Right cardiac atrium (tissue), 5 donors: ENCODE results near the gene MTCL1. TPM values are rescaled to one million over a fixed set of nuclear protein-coding genes. Genes with fewer than 3 reads are reported as not detected.

Experiments
- ATAC-seq, 2 donors: fragments of 200-7000 bp; cut with Tn5 transposase; one replicate each; pipeline versions ENCODE4 v1.8.0 to v1.9.1; 2020; ENCODE audit warnings: moderate library complexity in 2 of 2, mild to moderate bottlenecking in 1 of 2
- DNase-seq, 3 donors: peaks; one replicate each; pipeline ENCODE4 v3.0.0-alpha.2; 2020
- H3K27ac ChIP-seq: one replicate; pipeline ENCODE4 v1.5.1; 2013; ENCODE audit warnings: mild to moderate bottlenecking, low read length, control low read depth, moderate library complexity
- H3K27me3 ChIP-seq: one replicate; pipeline ENCODE4 v1.6.1; 2013; ENCODE audit not compliant: control insufficient read depth, insufficient read depth
- H3K4me1 ChIP-seq: one replicate; pipeline ENCODE4 v1.6.1; 2013; ENCODE audit warnings: low read length; ENCODE audit not compliant: control insufficient read depth, insufficient read depth
- H3K4me3 ChIP-seq: one replicate; pipeline ENCODE4 v1.5.1; 2013; ENCODE audit warnings: low read length, control low read depth
- H3K9me3 ChIP-seq: one replicate; pipeline ENCODE4 v1.6.1; 2013; ENCODE audit warnings: low read length; ENCODE audit not compliant: control insufficient read depth
- WGBS: extraction: QIAGEN DNeasy Blood & Tissue Kit; methylation state at CpG from one replicate; pipeline ENCODE4 v1.1.7; 2013; 5-methylcytosine and 5-hydroxymethylcytosine counted together
- intact Hi-C, 4 donors: fragments of 100-400 bp; cut with DNase I; formaldehyde crosslinking; loops; one replicate each; pipeline versions ENCODE4 v1.11.0 to v1.14.0; 2022 to 2023
- polyA plus RNA-seq: library from polyadenylated mRNA; stranded (reverse); fragments of 200-250 nt; gene quantifications from one replicate; pipeline ENCODE4 v1.2.3, GENCODE V29; 2013
- total RNA-seq, 4 donors: library from RNA; stranded (reverse); fragmentation: NEBNext Ultra II Directional; extraction: Animal tissue kit (Norgen Biotek cat#: 25700); gene quantifications; one replicate each; pipeline ENCODE4 v1.2.1, GENCODE V29; 2021
- donor health status: healthy with polysubstance abuse.
- donor health status: DM: no; HTN: yes; CAD: no.
- donor health status: DM: no; HTN: no; CAD: no.
- donor health status: DM: no; HTN: yes; CAD: no; lungs with severe emphysema.
- donor health status: DM: yes; HTN: yes; CAD: no.

The MTCL1 gene
- total and polyA plus RNA-seq, 5 donors: 5.3 to 8.7 (median 6.4) TPM

DNA sequence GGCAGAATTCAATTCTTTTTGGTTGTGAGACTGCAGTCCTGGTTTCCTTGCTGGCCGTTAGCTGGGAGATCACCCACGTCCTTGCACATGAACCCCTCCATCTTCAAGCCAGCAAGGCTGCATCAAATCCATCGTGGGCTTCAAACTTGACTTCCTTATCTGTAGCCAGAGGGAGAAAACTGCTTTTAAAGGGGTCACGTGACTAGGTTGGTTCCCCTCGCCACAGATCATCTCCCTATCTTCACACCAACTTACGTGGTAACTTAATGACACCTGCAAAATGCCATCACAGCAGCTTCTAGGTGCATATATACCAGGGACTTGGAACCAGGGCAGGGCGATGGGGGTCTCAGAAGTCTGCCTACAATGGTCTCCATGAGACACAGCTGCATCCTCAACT lies 169.5 kb downstream of the MTCL1 start:
- H3K27ac ChIP-seq: no peak overlapping the region
- no peaks in the 10 kb centered on the region for H3K9me3 ChIP-seq
- WGBS: 67% methylated on average over 7 of the region's 7 CpGs
- DNase-seq (no peak), ATAC-seq (no peak)
- intact Hi-C loops: loop anchor here in 1 of 4 donors (10.0 kb wide), 1 partner anchor 80 kb away; no protein-coding TSS in a partner anchor
- no peak overlapping the region for H3K4me3 ChIP-seq
- H3K27me3 ChIP-seq: no peaks in the 10 kb centered on the region
- H3K4me1 ChIP-seq: no peaks in the 10 kb centered on the region

DNA sequence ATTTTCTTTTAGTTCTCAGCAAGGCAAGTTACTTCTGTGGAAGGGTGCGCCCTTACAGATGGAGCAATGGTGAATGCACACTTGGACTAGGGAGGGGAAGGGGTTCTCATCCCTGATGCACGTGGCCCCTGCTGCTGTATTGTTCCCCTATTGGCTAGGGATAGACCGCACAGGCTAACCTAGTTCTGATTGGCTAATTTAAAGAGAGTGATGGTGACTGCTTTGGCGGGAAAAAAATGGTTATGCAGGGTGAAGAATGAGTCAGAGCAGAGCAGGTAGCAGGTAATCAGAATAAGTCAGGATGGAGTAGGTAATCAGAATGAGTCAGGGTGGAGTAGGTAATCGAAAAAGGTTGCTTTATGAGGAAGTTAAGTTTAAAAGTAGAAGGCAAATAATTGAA lies 171.5 kb downstream of the MTCL1 start:
- DNase-seq: no peak
- Histone ChIP-seq H3K27me3 (no peaks in the 10 kb centered on the region), H3K4me1 (no peaks in the 10 kb centered on the region), H3K4me3 (no peak overlapping the region), H3K9me3 (peaks cover 4% of the 10 kb centered on the region), H3K27ac (no peak overlapping the region)
- intact Hi-C loops: loop anchor here in 1 of 4 donors (10.0 kb wide), 1 partner anchor 78 kb away; no protein-coding TSS in a partner anchor
- 87% methylated on average over 5 of the region's 5 CpGs for WGBS
- ATAC-seq: no peak

DNA sequence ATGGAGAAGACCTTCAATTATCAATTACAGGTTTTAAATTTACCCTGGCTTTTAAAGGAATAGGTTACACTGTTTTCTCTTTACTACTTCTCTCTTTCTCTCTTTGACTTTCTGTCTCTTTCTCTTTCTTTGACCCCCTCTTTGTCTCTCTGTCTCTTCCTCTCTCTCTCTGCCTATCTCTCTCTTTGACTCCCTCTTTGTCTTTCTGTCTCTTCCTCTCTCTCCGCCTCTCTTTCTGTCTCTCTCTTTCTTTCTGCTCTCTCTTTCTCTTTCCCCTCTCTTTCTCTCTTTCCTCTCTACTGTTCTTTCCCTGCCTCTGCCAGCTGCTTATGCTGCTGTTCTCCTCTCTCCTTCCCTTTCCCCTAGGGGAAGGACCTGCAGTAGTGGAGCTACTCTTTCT lies 175.7 kb downstream of the MTCL1 start:
- Histone ChIP-seq H3K9me3 (peaks cover 4% of the 10 kb centered on the region), H3K27ac (no peak overlapping the region), H3K4me3 (no peak overlapping the region), H3K4me1 (no peaks in the 10 kb centered on the region), H3K27me3 (no peaks in the 10 kb centered on the region)
- ATAC-seq (no peak), DNase-seq (no peak)
- intact Hi-C loops: no loop called here
- 98% methylated on average over 1 of the region's 1 CpG for WGBS

Other genes with a start within 250 kb of the MTCL1 start
- 100 to 1,000 TPM in 2 of 4 donors, 10 to 100 TPM in 2; 76.4 to 112 (median 95.4) TPM for gene RAB12, start 96.1 kb upstream of the MTCL1 start, total RNA-seq
- 101 TPM for gene RAB12, start 96.1 kb upstream of the MTCL1 start, polyA plus RNA-seq